A673 (cell line): Measurements from ENCODE around the gene PSMG3. TPM values are rescaled to one million over a fixed set of nuclear protein-coding genes. Genes with fewer than 3 reads are reported as not detected.

ENCODE experiments used
- BruUV-seq: library from RNA; stranded (reverse); fragments of 400-500 nt; replicated peaks from 2 replicates; lab custom pipeline; 2021; lab: Mats Ljungman, UMichigan
- CTCF ChIA-PET: fragments of 300-600 bp; sonication (Branson Sonifier 250); formaldehyde crosslinking; loops from one replicate; lab custom pipeline; 2022; ENCODE audit warnings: antibody characterized with exemption; lab: Charles Lee
- POLR2A ChIA-PET: fragments of 300-600 bp; sonication (Branson Sonifier 250); formaldehyde crosslinking; loops from one replicate; lab custom pipeline; 2022; ENCODE audit warnings: antibody characterized with exemption; ENCODE audit not compliant: low non-redundant PET; lab: Charles Lee
- DNase-seq: peaks from one replicate; pipeline ENCODE4 v3.0.0-alpha.2; 2015; ENCODE audit warnings: low spot score
- H3K27ac ChIP-seq: fragments of 200-600 bp; sonication (generic); 2 replicates; pipeline ENCODE4 v1.5.1; 2016; ENCODE audit warnings: mixed run types, low read depth, mild to moderate bottlenecking, mixed read lengths, antibody characterized with exemption, low read length; ENCODE audit not compliant: poor library complexity, severe bottlenecking
- H3K27me3 ChIP-seq: fragments of 200-600 bp; sonication (generic); replicated peaks from 2 replicates; pipeline ENCODE4 v1.6.1; 2017; ENCODE audit warnings: mixed run types, low read depth, mild to moderate bottlenecking, mixed read lengths, antibody characterized with exemption, low read length; ENCODE audit not compliant: insufficient read depth, poor library complexity
- H3K36me3 ChIP-seq: fragments of 200-600 bp; sonication (generic); 2 replicates; pipeline ENCODE4 v1.6.1; 2016; ENCODE audit warnings: mixed run types, mild to moderate bottlenecking, mixed read lengths, antibody characterized with exemption, low read length; ENCODE audit not compliant: insufficient read depth, poor library complexity, severe bottlenecking
- H3K4me1 ChIP-seq: fragments of 200-600 bp; sonication (generic); 2 replicates; pipeline ENCODE4 v1.6.1; 2017; ENCODE audit warnings: mixed run types, mild to moderate bottlenecking, mixed read lengths, antibody characterized with exemption, low read length; ENCODE audit not compliant: insufficient read depth, poor library complexity, severe bottlenecking
- H3K4me3 ChIP-seq: fragments of 200-600 bp; sonication (generic); 2 replicates; pipeline ENCODE4 v1.5.1; 2016; ENCODE audit warnings: low read depth, mixed run types, mild to moderate bottlenecking, mixed read lengths, low read length; ENCODE audit not compliant: poor library complexity, severe bottlenecking
- H3K9me3 ChIP-seq: fragments of 200-600 bp; sonication (generic); 2 replicates; pipeline ENCODE4 v1.6.1; 2016; ENCODE audit warnings: mixed run types, low read depth, mild to moderate bottlenecking, mixed read lengths, antibody characterized with exemption, low read length; ENCODE audit not compliant: poor library complexity, severe bottlenecking
- CTCF ChIP-seq: fragments of 300-800, 200-600 bp; sonication (generic); conservative IDR thresholded peaks from 2 replicates; pipeline ENCODE4 v1.5.1; 2017; ENCODE audit warnings: low read depth, mild to moderate bottlenecking, antibody characterized with exemption, low read length, moderate library complexity, mixed read lengths
- EZH2 ChIP-seq: fragments of 200-600 bp; sonication (generic); IDR thresholded peaks from 2 replicates; pipeline ENCODE4 v1.6.1; 2017; ENCODE audit warnings: borderline replicate concordance, low read depth, mild to moderate bottlenecking, mixed read lengths, antibody characterized with exemption, low read length; ENCODE audit not compliant: poor library complexity, severe bottlenecking
- intact Hi-C: fragments of 100-400 bp; cut with micrococcal nuclease; formaldehyde crosslinking; loops from one replicate; pipeline ENCODE4 v1.10.0; 2022; ENCODE audit not compliant: unreplicated experiment
- total RNA-seq: library from RNA; stranded (reverse); gene quantifications from 2 replicates; pipeline ENCODE4 v1.2.3, GENCODE V29; 2021

PSMG3 gene
- total RNA-seq, 1 experiment from 2014 or later = 54.9 TPM

GRCh38 chr7:1533255-1533546 lies 36.6 kb downstream of the PSMG3 start:
- no peaks in the 10 kb centered on the region for H3K36me3 ChIP-seq
- no peaks in the 10 kb centered on the region for H3K27me3 ChIP-seq
- H3K27ac ChIP-seq = peak overlapping the region; percentile 41
- no peaks in the 10 kb centered on the region for H3K9me3 ChIP-seq
- H3K4me3 ChIP-seq = peak overlapping the region; percentile 52
- DNase-seq = no peak
- BruUV-seq = no TSS peak
- ChIA-PET CTCF (no interaction called here), POLR2A (no interaction called here)
- intact Hi-C loops = no loop called here
- H3K4me1 ChIP-seq = peaks cover 49% of the 10 kb centered on the region
- TF ChIP-seq EZH2 = no peak
- no peak for TF ChIP-seq CTCF

- TSS peak; percentile 43 for BruUV-seq
- Histone ChIP-seq H3K4me3 (peak overlapping the region; percentile 52), H3K36me3 (no peaks in the 10 kb centered on the region), H3K27ac (peak overlapping the region; percentile 41), H3K4me1 (peaks cover 44% of the 10 kb centered on the region), H3K27me3 (no peaks in the 10 kb centered on the region), H3K9me3 (no peaks in the 10 kb centered on the region)
- POLR2A ChIA-PET = no interaction called here
- CTCF ChIA-PET = no interaction called here
- peak; percentile 73 for DNase-seq
- intact Hi-C loops = no loop called here
- TF ChIP-seq EZH2 (no peak), CTCF (no peak)
These were observed 37.2 kb downstream of the PSMG3 start for GRCh38 chr7:1532456-1533254.

- POLR2A ChIA-PET = interaction anchor here (0.6 kb wide), 1 partner anchor 749 kb away, joined by 11 read pairs; no protein-coding TSS in a partner anchor
- H3K36me3 ChIP-seq = no peaks in the 10 kb centered on the region
- H3K4me1 ChIP-seq = peaks cover 38% of the 10 kb centered on the region
- peak overlapping the region; percentile 41 for H3K27ac ChIP-seq
- intact Hi-C loops = no loop called here
- no peaks in the 10 kb centered on the region for H3K27me3 ChIP-seq
- DNase-seq = no peak
- peak overlapping the region; percentile 52 for H3K4me3 ChIP-seq
- TF ChIP-seq CTCF (no peak), EZH2 (no peak)
- CTCF ChIA-PET = no interaction called here
- BruUV-seq = no TSS peak
- H3K9me3 ChIP-seq = no peaks in the 10 kb centered on the region
These were observed 37.8 kb downstream of the PSMG3 start for GRCh38 chr7:1531979-1532455.
